GM21786 (cell line): ENCODE measurements around the gene TAB3.

Experiments used
- ATAC-seq: cut with Tn5 transposase; IDR thresholded peaks from one replicate; pipeline ENCODE4 v1.9.1; 2021; ENCODE audit not compliant: unreplicated experiment

Gene TAB3

GRCh38 chrX:30779453-30780030 lies 109.5 kb downstream of the TAB3 start:
- no peak for ATAC-seq

GRCh38 chrX:30777575-30777974 lies 111.5 kb downstream of the TAB3 start:
- no peak for ATAC-seq
